ENCODE measurements around the gene METTL21C.

METTL21C gene

GRCh38 chr13:102718746-102719145 lies 23.9 kb upstream of the METTL21C start:
- no peak for DNase-seq (ENCODE audit: low read depth)
- no peak for TF ChIP-seq CTCF (IDR thresholded peaks at IDR 0.05; ENCODE audit: insufficient read depth, low read depth, low read length, missing control alignments)
- H3K4me3 ChIP-seq (ENCODE audit: low read depth, low read length), result no peak overlapping the region

GRCh38 chr13:102715447-102715846 lies 20.6 kb upstream of the METTL21C start:
- no peak for TF ChIP-seq CTCF (IDR thresholded peaks at IDR 0.05; ENCODE audit: insufficient read depth, low read depth, low read length, missing control alignments)
- DNase-seq (ENCODE audit: low read depth), result no peak
- no peak overlapping the region for H3K4me3 ChIP-seq (ENCODE audit: low read depth, low read length)

- no peak for DNase-seq (ENCODE audit: low read depth)
- no peak overlapping the region for H3K4me3 ChIP-seq (ENCODE audit: low read depth, low read length)
- no peak for TF ChIP-seq CTCF (IDR thresholded peaks at IDR 0.05; ENCODE audit: insufficient read depth, low read depth, low read length, missing control alignments)
These were observed 15.4 kb upstream of the METTL21C start for GRCh38 chr13:102710261-102710679.

GRCh38 chr13:102709536-102709935 lies 14.7 kb upstream of the METTL21C start:
- no peak for TF ChIP-seq CTCF (IDR thresholded peaks at IDR 0.05; ENCODE audit: insufficient read depth, low read depth, low read length, missing control alignments)
- no peak for DNase-seq (ENCODE audit: low read depth)
- H3K4me3 ChIP-seq (ENCODE audit: low read depth, low read length), result no peak overlapping the region

- DNase-seq (ENCODE audit: low read depth), result no peak
- TF ChIP-seq CTCF (IDR thresholded peaks at IDR 0.05; ENCODE audit: insufficient read depth, low read depth, low read length, missing control alignments), result no peak
- no peak overlapping the region for H3K4me3 ChIP-seq (ENCODE audit: low read depth, low read length)
These were observed 14.1 kb upstream of the METTL21C start for GRCh38 chr13:102708991-102709390.

GRCh38 chr13:102708211-102708610 lies 13.4 kb upstream of the METTL21C start:
- TF ChIP-seq CTCF (IDR thresholded peaks at IDR 0.05; ENCODE audit: insufficient read depth, low read depth, low read length, missing control alignments), result no peak
- DNase-seq (ENCODE audit: low read depth), result no peak
- H3K4me3 ChIP-seq (ENCODE audit: low read depth, low read length), result no peak overlapping the region

- no peak for TF ChIP-seq CTCF (IDR thresholded peaks at IDR 0.05; ENCODE audit: insufficient read depth, low read depth, low read length, missing control alignments)
- DNase-seq (ENCODE audit: low read depth), result no peak
- H3K4me3 ChIP-seq (ENCODE audit: low read depth, low read length), result no peak overlapping the region
These were observed 12.6 kb upstream of the METTL21C start for GRCh38 chr13:102707467-102707866.

All from GM12865 (cell line).